Endothelial cell of umbilical vein (primary cell): ENCODE results near the gene RARRES2. TPM values are rescaled to one million over a fixed set of nuclear protein-coding genes. Genes with fewer than 3 reads are reported as not detected.

Source experiments
- BruUV-seq: library from RNA; stranded (reverse); fragments of 400-500 nt; replicated peaks from 2 replicates; lab custom pipeline; 2021; lab: Mats Ljungman, UMichigan
- CTCF ChIA-PET: fragments of 300-600, 350-600 bp; sonication (Branson Sonifier 250); formaldehyde crosslinking; loops from one replicate; lab custom pipeline; 2021; ENCODE audit warnings: antibody characterized with exemption, inconsistent platforms; lab: Charles Lee
- POLR2A ChIA-PET: fragments of 300-600, 350-600 bp; sonication (Branson Sonifier 250); formaldehyde crosslinking; loops from one replicate; lab custom pipeline; 2021; ENCODE audit warnings: antibody characterized with exemption, inconsistent platforms; lab: Charles Lee
- DNase-seq: peaks from one replicate; pipeline ENCODE4 v3.0.0-alpha.2; 2011; ENCODE audit warnings: low read depth, low spot score
- FAIRE-seq: peaks from 2 replicates; lab custom pipeline; 2011; peaks lifted over from hg19 to GRCh38; lab: Jason Lieb, UNC
- H2AFZ ChIP-seq: 2 replicates; pipeline ENCODE4 v1.6.0; 2012; ENCODE audit warnings: low read depth, low read length, control low read depth, inconsistent platforms
- H3K27ac ChIP-seq: 2 replicates; pipeline ENCODE4 v1.5.1; 2011; ENCODE audit warnings: low read depth, mild to moderate bottlenecking, control low read depth, low read length, moderate library complexity; ENCODE audit not compliant: insufficient read depth
- H3K27me3 ChIP-seq, 2 experiments: 2 replicates each; pipeline versions ENCODE4 v1.6.0 to v1.6.1; 2011; ENCODE audit warnings: low read length in 2 of 2, mixed read lengths in 1 of 2; ENCODE audit not compliant: control insufficient read depth in 2 of 2, insufficient read depth in 2 of 2
- H3K36me3 ChIP-seq, 2 experiments: 2 replicates in 1 of 2; 3 replicates in 1 of 2; pipeline ENCODE4 v1.5.1; 2011; ENCODE audit warnings: low read length in 2 of 2, mild to moderate bottlenecking in 1 of 2, moderate library complexity in 1 of 2; ENCODE audit not compliant: control insufficient read depth in 2 of 2, insufficient read depth in 2 of 2; ENCODE audit errors: extremely low read depth in 1 of 2
- H3K4me1 ChIP-seq: 3 replicates; pipeline ENCODE4 v1.5.1; 2011; ENCODE audit warnings: mild to moderate bottlenecking, low read length; ENCODE audit not compliant: control insufficient read depth, insufficient read depth; ENCODE audit errors: extremely low read depth
- H3K4me2 ChIP-seq: 2 replicates; pipeline ENCODE4 v1.6.1; 2011; ENCODE audit warnings: low read length, control low read depth, mixed read lengths; ENCODE audit not compliant: insufficient read depth
- H3K4me3 ChIP-seq, 3 experiments: fragments of 200-600 bp in 1 of 3; sonication (generic), shearing (Covaris generic) in 1 of 3; replicated peaks in 1 of 3; 2 replicates each; pipeline ENCODE4 v1.5.1; 2011 to 2016; ENCODE audit warnings: control low read depth in 3 of 3, low read length in 3 of 3, mild to moderate bottlenecking in 2 of 3, inconsistent platforms in 1 of 3, low read depth in 1 of 3, moderate library complexity in 1 of 3; ENCODE audit not compliant: insufficient read depth in 1 of 3
- H3K79me2 ChIP-seq: 2 replicates; pipeline ENCODE4 v1.6.0; 2012; ENCODE audit warnings: low read length, inconsistent platforms; ENCODE audit not compliant: control insufficient read depth, insufficient read depth
- H3K9ac ChIP-seq: replicated peaks from 2 replicates; pipeline ENCODE3; 2011; ENCODE audit warnings: low read length, control low read depth; ENCODE audit not compliant: insufficient read depth; ENCODE audit errors: extremely low read depth
- H3K9me1 ChIP-seq: replicated peaks from 3 replicates; pipeline ENCODE4 v1.6.0; 2011; ENCODE audit warnings: mild to moderate bottlenecking, low read length; ENCODE audit not compliant: control insufficient read depth, insufficient read depth; ENCODE audit errors: extremely low read depth
- H3K9me3 ChIP-seq: replicated peaks from 2 replicates; pipeline ENCODE4 v1.5.1; 2012; ENCODE audit warnings: low read length, inconsistent platforms; ENCODE audit not compliant: control insufficient read depth, insufficient read depth
- H4K20me1 ChIP-seq: replicated peaks from 2 replicates; pipeline ENCODE3; 2011; ENCODE audit warnings: mild to moderate bottlenecking, low read length; ENCODE audit not compliant: control insufficient read depth, insufficient read depth; ENCODE audit errors: extremely low read depth
- FOS ChIP-seq: IDR thresholded peaks from 2 replicates; pipeline ENCODE4 v1.6.1; 2011; ENCODE audit warnings: mild to moderate bottlenecking, low read length, moderate library complexity, borderline replicate concordance; ENCODE audit not compliant: insufficient read depth
- MYC ChIP-seq: IDR thresholded peaks from one replicate; pipeline ENCODE4 v1.6.1; 2011; ENCODE audit warnings: mild to moderate bottlenecking, low read depth, low read length
- POLR2AphosphoS5 ChIP-seq: IDR thresholded peaks from 2 replicates; pipeline ENCODE4 v1.6.1; 2012; ENCODE audit warnings: low read depth, mild to moderate bottlenecking, control low read depth, low read length, moderate library complexity; ENCODE audit not compliant: insufficient read depth
- dilution Hi-C: fragments of 300-500 bp; cut with MboI; formaldehyde crosslinking; loops from one replicate; pipeline ENCODE4 v1.15.0; 2019; ENCODE audit warnings: low sequenced_read_pairs; ENCODE audit not compliant: extremely low pct_ligation_motif_present
- intact Hi-C: fragments of 100-400 bp; cut with micrococcal nuclease; formaldehyde crosslinking; loops from one replicate; pipeline ENCODE4 v1.10.0; 2022
- polyA plus RNA-seq, 4 experiments: library from polyadenylated mRNA; depleted of rRNA in 3 of 4; stranded (reverse) in 3 of 4; unstranded in 1 of 4; fragments of >200 nt; gene quantifications; 2 replicates each; pipeline versions ENCODE4 v1.2.1 to v1.2.3, GENCODE V29; 2011 to 2012; ENCODE audit warnings: missing spikeins in 1 of 4
- total RNA-seq: library from RNA; stranded (reverse); gene quantifications from 2 replicates; pipeline ENCODE4 v1.2.3, GENCODE V29; 2021
- TF ChIP-seq, protein P1 (sequence below), 2 donors: IDR thresholded peaks; 1 replicate in 1 of 2; 2 replicates in 1 of 2; pipeline ENCODE4 v1.5.1; 2011; ENCODE audit warnings: low read length in 2 of 2, mild to moderate bottlenecking in 2 of 2, moderate library complexity in 2 of 2, control low read depth in 1 of 2, inconsistent platforms in 1 of 2, low read depth in 1 of 2; ENCODE audit not compliant: insufficient read depth in 1 of 2; ENCODE audit errors: extremely low read depth in 1 of 2

RARRES2 gene
- total and polyA plus RNA-seq, 2 donors (not counting 3 experiments of a cell fraction or from before 2014, with no cell fraction given): not detected

DNA sequence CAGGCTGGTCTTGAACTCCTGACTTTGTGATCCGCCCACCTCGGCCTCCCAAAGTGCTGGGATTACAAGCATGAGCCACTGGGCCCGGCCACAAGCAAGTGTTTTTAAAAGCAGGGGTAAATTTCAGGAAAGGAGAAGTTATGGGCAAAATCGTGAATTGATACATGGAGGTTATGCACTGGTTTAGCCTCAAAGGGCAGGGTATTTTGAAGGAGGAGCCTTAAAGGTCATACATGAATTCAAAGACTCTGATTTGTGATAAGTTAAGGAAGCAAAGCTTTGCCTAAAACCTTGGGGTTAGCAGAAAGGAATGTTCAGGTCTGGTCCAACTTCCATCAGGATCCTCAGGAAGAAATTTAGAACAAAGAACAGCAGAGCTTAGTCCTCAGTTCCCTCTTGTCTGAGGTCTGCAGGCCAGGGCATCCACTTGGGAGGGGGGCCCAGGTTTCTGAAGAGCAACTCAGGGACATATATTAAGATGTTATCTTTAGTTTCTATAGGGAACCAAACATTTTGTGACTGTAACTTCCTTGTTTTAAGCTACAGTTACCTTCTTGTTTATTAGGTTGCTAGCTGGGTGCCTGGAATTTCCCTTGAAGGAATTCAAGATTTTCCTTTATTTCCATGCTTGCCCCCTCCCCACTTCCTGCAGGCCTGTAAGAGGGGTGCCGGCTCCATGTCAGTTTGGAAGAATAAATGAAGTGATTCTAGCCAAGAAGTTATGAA lies 24.4 kb upstream of the RARRES2 start:
- CTCF ChIA-PET: interaction anchor here (0.8 to 1.8 kb wide), 4 partner anchors 9 to 12 kb away, joined by 3 to 8 read pairs (median 4); no protein-coding TSS in a partner anchor
- no TSS peak for BruUV-seq
- POLR2A ChIA-PET: no interaction called here

More for the DNA sequence above, 24.4 kb upstream of the RARRES2 start:
- Histone ChIP-seq H3K4me3 (no peak overlapping the region), H3K4me1 (peaks cover 25% of the 10 kb centered on the region), H3K9me1 (no peaks in the 10 kb centered on the region), H3K27ac (no peak overlapping the region), H4K20me1 (no peaks in the 10 kb centered on the region), H3K9me3 (no peaks in the 10 kb centered on the region), H3K4me2 (no peak overlapping the region), H3K79me2 (peaks cover 21% of the 10 kb centered on the region), H3K9ac (no peak overlapping the region), H2AFZ (no peak overlapping the region), H3K36me3 (peaks cover 3 to 6% of the 10 kb centered on the region in 2 experiments), H3K27me3 (no peaks in the 10 kb centered on the region)
- TF ChIP-seq FOS (no peak), MYC (no peak), POLR2AphosphoS5 (no peak)
- TF ChIP-seq, protein P1, sequence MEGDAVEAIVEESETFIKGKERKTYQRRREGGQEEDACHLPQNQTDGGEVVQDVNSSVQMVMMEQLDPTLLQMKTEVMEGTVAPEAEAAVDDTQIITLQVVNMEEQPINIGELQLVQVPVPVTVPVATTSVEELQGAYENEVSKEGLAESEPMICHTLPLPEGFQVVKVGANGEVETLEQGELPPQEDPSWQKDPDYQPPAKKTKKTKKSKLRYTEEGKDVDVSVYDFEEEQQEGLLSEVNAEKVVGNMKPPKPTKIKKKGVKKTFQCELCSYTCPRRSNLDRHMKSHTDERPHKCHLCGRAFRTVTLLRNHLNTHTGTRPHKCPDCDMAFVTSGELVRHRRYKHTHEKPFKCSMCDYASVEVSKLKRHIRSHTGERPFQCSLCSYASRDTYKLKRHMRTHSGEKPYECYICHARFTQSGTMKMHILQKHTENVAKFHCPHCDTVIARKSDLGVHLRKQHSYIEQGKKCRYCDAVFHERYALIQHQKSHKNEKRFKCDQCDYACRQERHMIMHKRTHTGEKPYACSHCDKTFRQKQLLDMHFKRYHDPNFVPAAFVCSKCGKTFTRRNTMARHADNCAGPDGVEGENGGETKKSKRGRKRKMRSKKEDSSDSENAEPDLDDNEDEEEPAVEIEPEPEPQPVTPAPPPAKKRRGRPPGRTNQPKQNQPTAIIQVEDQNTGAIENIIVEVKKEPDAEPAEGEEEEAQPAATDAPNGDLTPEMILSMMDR (IDR thresholded peaks at IDR 0.05; ENCODE audit: extremely low read depth in 1 of 2, insufficient read depth in 1 of 2, low read depth in 1 of 2, low read length in 2 of 2): no peak
- DNase-seq: no peak
- peak; percentile 18 for FAIRE-seq
- intact Hi-C loops (loop anchor here (1.0 to 5.0 kb wide), 3 partner anchors 39 to 626 kb away; partner anchors contain the start of genes GIMAP6 and NOS3), dilution Hi-C loops (no loop called here)
